Hepatocyte (in vitro differentiated cells): Measurements from ENCODE around the gene BTN2A1. TPM values are rescaled to one million over a fixed set of nuclear protein-coding genes. Genes with fewer than 3 reads are reported as not detected.
"Not testable (repeated sequence)": the region's sequence is repeated elsewhere in the genome, so short reads cannot be mapped to it uniquely, and the experiment has no call there.

Experiments used
- DNase-seq: peaks from one replicate; pipeline ENCODE4 v3.0.0-alpha.2; 2016; ENCODE audit warnings: low spot score
- H2AFZ ChIP-seq: fragments of 200-600 bp; sonication (generic); 2 replicates; pipeline ENCODE4 v1.6.0; 2016; ENCODE audit warnings: antibody characterized with exemption, mild to moderate bottlenecking
- H3K27ac ChIP-seq: fragments of 200-600 bp; sonication (generic); 2 replicates; pipeline ENCODE4 v1.5.1; 2016; ENCODE audit warnings: mild to moderate bottlenecking
- H3K27me3 ChIP-seq: fragments of 200-600 bp; sonication (generic); 2 replicates; pipeline ENCODE4 v1.6.1; 2016
- H3K36me3 ChIP-seq: fragments of 200-600 bp; sonication (generic); replicated peaks from 2 replicates; pipeline ENCODE4 v1.5.1; 2016; ENCODE audit warnings: low read depth; ENCODE audit not compliant: insufficient read depth
- H3K4me1 ChIP-seq: fragments of 200-600 bp; sonication (generic); 2 replicates; pipeline ENCODE4 v1.5.1; 2016; ENCODE audit warnings: mild to moderate bottlenecking, moderate library complexity; ENCODE audit not compliant: insufficient read depth
- H3K4me2 ChIP-seq: fragments of 200-600 bp; sonication (generic); 2 replicates; pipeline ENCODE4 v1.6.0; 2016
- H3K4me3 ChIP-seq: fragments of 200-600 bp; sonication (generic); 2 replicates; pipeline ENCODE4 v1.5.1; 2016; ENCODE audit warnings: mild to moderate bottlenecking
- H3K79me2 ChIP-seq: fragments of 200-600 bp; sonication (generic); 2 replicates; pipeline ENCODE4 v1.6.0; 2017; ENCODE audit warnings: mild to moderate bottlenecking
- H3K9me2 ChIP-seq: fragments of 200-600 bp; sonication (generic); replicated peaks from 2 replicates; pipeline ENCODE4 v1.6.0; 2017; ENCODE audit warnings: mild to moderate bottlenecking; ENCODE audit not compliant: insufficient read depth
- H3K9me3 ChIP-seq: fragments of 200-600 bp; sonication (generic); 2 replicates; pipeline ENCODE4 v1.5.1; 2016; ENCODE audit warnings: low read depth, mild to moderate bottlenecking
- H4K20me1 ChIP-seq: fragments of 200-600 bp; sonication (generic); 2 replicates; pipeline ENCODE4 v1.6.0; 2016; ENCODE audit warnings: mild to moderate bottlenecking; ENCODE audit not compliant: insufficient read depth, poor library complexity, severe bottlenecking
- EZH2 ChIP-seq: fragments of 200-600 bp; sonication (generic); IDR thresholded peaks from 2 replicates; pipeline ENCODE4 v1.6.1; 2016; ENCODE audit warnings: antibody characterized with exemption, mild to moderate bottlenecking, borderline replicate concordance
- EZH2phosphoT487 ChIP-seq: fragments of 200-600 bp; sonication (generic); IDR thresholded peaks from one replicate; pipeline ENCODE4 v1.6.1; 2018; ENCODE audit warnings: antibody characterized with exemption, mild to moderate bottlenecking, low read depth, moderate library complexity; ENCODE audit not compliant: unreplicated experiment, severe bottlenecking
- WGBS: methylation state at CpG from one replicate; pipeline ENCODE4 v1.1.6; 2016; ENCODE audit warnings: low lambda C conversion rate; ENCODE audit errors: missing lambda C conversion rate; 5-methylcytosine and 5-hydroxymethylcytosine counted together
- polyA plus RNA-seq: library from polyadenylated mRNA; unstranded; fragments of >200 nt; fragmentation: Nextera tagmentation; extraction: Ambion mirVana; gene quantifications from 2 replicates; pipeline ENCODE4 v1.2.1, GENCODE V29; 2016
- total RNA-seq: library from RNA; depleted of rRNA; stranded (reverse); fragments of >200 nt; gene quantifications from 2 replicates; pipeline ENCODE4 v1.2.3, GENCODE V29; 2014
- TF ChIP-seq, protein P1 (sequence below): fragments of 200-600 bp; sonication (generic); IDR thresholded peaks from 2 replicates; pipeline ENCODE4 v1.5.1; 2016; ENCODE audit warnings: antibody characterized with exemption, mild to moderate bottlenecking; ENCODE audit not compliant: poor library complexity

The BTN2A1 gene
- total and polyA plus RNA-seq, 2 experiments from 2014 or later: 14.9 to 21.4 TPM

DNA sequence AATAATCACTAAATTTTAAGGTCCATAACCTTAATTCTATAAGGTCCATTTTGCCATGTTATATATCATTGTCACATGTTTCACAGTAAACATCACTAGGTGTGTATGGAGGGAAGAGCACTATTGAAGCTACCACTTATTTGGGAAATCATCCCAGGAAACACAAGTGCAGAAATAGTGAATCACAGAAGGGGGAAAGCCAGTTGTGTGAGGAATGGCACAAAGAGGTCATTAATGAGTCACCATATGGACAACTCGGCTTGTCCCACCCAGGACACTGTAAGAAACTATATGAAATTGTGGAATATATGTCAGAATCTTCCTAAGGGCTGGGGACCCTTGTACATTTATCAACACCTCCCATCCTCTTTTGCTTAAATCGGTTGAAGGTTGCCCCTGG, 42.0 kb upstream of the BTN2A1 start:
- H4K20me1 ChIP-seq: no peaks in the 10 kb centered on the region
- H3K36me3 ChIP-seq: no peaks in the 10 kb centered on the region
- H3K4me3 ChIP-seq: no peak overlapping the region
- TF ChIP-seq EZH2phosphoT487 (no peak), EZH2 (no peak)
- TF ChIP-seq, protein P1, sequence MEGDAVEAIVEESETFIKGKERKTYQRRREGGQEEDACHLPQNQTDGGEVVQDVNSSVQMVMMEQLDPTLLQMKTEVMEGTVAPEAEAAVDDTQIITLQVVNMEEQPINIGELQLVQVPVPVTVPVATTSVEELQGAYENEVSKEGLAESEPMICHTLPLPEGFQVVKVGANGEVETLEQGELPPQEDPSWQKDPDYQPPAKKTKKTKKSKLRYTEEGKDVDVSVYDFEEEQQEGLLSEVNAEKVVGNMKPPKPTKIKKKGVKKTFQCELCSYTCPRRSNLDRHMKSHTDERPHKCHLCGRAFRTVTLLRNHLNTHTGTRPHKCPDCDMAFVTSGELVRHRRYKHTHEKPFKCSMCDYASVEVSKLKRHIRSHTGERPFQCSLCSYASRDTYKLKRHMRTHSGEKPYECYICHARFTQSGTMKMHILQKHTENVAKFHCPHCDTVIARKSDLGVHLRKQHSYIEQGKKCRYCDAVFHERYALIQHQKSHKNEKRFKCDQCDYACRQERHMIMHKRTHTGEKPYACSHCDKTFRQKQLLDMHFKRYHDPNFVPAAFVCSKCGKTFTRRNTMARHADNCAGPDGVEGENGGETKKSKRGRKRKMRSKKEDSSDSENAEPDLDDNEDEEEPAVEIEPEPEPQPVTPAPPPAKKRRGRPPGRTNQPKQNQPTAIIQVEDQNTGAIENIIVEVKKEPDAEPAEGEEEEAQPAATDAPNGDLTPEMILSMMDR: no peak
- H3K27me3 ChIP-seq: no peaks in the 10 kb centered on the region
- H2AFZ ChIP-seq: no peak overlapping the region
- no peaks in the 10 kb centered on the region for H3K79me2 ChIP-seq
- no peaks in the 10 kb centered on the region for H3K4me1 ChIP-seq
- H3K9me3 ChIP-seq: no peaks in the 10 kb centered on the region
- DNase-seq: no peak
- H3K27ac ChIP-seq: peak overlapping the region; percentile 1
- no peak overlapping the region for H3K4me2 ChIP-seq
- WGBS: 74% methylated on average over 2 of the region's 2 CpGs
- no peaks in the 10 kb centered on the region for H3K9me2 ChIP-seq

DNA sequence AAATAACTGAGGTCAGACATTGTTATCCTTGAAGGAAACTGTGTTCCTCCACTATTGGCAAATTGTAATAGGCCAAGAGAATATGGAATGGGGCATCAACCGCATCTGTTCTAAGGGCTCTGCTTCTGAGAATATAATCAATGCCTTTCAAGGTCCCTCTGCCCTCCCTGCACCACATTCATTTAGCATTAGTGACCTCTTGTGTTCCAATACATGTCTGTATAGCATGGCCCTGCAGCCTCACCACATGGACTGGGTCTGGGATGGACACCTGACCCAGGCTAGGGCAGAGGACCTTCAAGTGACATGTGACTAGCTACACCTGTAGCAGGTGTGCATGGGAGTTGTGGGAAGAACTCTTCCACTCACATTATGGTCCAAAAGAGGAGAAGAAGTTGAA, 41.5 kb upstream of the BTN2A1 start:
- H3K4me3 ChIP-seq: no peak overlapping the region
- H3K4me2 ChIP-seq: no peak overlapping the region
- no peak for DNase-seq
- no peaks in the 10 kb centered on the region for H3K4me1 ChIP-seq
- no peaks in the 10 kb centered on the region for H3K36me3 ChIP-seq
- TF ChIP-seq, protein P1: no peak
- H2AFZ ChIP-seq: no peak overlapping the region
- H3K27ac ChIP-seq: no peak overlapping the region
- H3K27me3 ChIP-seq: no peaks in the 10 kb centered on the region
- no peaks in the 10 kb centered on the region for H3K79me2 ChIP-seq
- 70% methylated on average over 1 of the region's 1 CpG for WGBS
- H3K9me2 ChIP-seq: no peaks in the 10 kb centered on the region
- no peaks in the 10 kb centered on the region for H3K9me3 ChIP-seq
- no peaks in the 10 kb centered on the region for H4K20me1 ChIP-seq

DNA sequence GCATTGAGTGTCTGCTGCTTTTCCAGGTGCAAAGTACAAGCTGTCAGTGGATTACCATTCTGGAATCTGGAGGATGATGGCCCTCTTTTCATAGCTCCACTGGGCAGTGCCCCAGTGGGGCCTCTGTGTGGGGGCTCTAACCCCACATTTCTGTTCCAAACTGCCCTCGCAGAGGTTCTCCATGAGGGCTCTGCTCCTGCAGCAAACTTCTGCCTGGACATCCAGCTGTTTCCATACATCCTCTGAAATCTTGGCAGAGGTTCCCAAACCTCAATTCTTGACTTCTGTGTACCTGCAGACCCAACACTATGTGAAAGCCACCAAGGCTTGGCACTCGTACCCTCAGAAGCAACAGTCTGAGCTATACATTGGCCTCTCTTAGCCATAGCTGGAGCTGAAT, 39.7 kb upstream of the BTN2A1 start:
- not testable (repeated sequence) for H3K27ac ChIP-seq

DNA sequence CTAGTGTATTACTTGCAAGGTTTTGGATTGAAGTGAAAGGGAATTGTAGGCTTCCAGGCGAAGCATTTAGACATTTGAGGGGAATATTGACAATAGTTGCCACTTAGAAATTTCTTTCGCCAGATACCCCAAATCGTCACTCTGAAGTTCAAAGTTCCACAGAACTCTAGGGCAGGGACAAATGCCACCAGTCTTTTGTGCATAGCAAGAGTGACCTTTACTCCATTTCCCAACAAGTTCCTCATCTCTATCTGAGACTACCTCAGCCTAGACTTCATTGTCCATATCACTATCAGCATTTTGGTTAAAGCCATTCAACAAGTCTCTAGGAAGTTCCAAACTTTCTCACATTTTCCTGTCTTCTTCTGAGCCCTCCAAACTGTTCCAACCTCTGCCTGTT, 39.0 kb upstream of the BTN2A1 start:
- H3K4me3 ChIP-seq, H4K20me1 ChIP-seq, H3K4me2 ChIP-seq, DNase-seq, H2AFZ ChIP-seq, H3K36me3 ChIP-seq, H3K9me3 ChIP-seq, H3K27ac ChIP-seq, H3K79me2 ChIP-seq, H3K27me3 ChIP-seq, H3K9me2 ChIP-seq, H3K4me1 ChIP-seq: not testable (repeated sequence)
- 91% methylated on average over 3 of the region's 3 CpGs for WGBS

More for the DNA sequence above, 39.7 kb upstream of the BTN2A1 start:
- H3K4me2 ChIP-seq, H3K79me2 ChIP-seq, DNase-seq, H3K36me3 ChIP-seq, H4K20me1 ChIP-seq, H3K9me3 ChIP-seq, H3K9me2 ChIP-seq, H3K4me1 ChIP-seq, H3K27me3 ChIP-seq, H2AFZ ChIP-seq, H3K4me3 ChIP-seq: not testable (repeated sequence)
- WGBS: 94% methylated on average over 2 of the region's 2 CpGs

DNA sequence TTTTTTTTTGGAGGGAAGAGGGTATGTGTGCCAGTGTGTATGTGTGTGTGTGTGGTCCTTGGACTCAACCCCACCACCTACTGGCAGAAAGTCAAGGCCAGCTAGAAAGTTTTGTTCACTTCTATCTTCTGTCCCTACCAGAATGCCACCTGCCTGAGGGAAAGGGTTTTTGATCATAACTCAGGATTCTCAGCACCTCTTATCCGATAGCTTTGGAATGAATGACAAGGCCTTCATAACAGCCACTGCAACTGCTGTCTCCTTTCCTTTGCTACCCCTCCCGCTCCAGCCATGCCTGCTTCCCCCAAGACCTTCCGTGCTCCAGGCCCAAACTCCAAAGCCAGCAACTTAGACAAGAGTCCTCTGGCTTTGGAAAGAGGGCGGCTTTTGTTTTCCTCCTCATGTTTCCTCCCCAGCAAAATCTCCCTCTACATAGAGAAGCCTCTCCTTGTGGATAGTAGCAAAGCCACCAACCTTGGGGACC, 37.0 kb upstream of the BTN2A1 start:
- TF ChIP-seq EZH2: no peak
- TF ChIP-seq, protein P1: peak; percentile 43
- DNase-seq: peak; percentile 54
- Histone ChIP-seq H3K27me3 (no peaks in the 10 kb centered on the region), H2AFZ (peak overlapping the region; percentile 64), H3K9me2 (no peaks in the 10 kb centered on the region), H3K4me2 (peak overlapping the region; percentile 67), H3K4me1 (peaks cover 6% of the 10 kb centered on the region), H3K9me3 (no peaks in the 10 kb centered on the region), H3K79me2 (peaks cover 15% of the 10 kb centered on the region), H3K36me3 (no peaks in the 10 kb centered on the region), H4K20me1 (no peaks in the 10 kb centered on the region), H3K27ac (peak overlapping the region; percentile 79), H3K4me3 (no peak overlapping the region)
- 37% methylated on average over 4 of the region's 4 CpGs for WGBS
